Measurements from ENCODE around the gene ASB10.
A peak's percentile ranks its signal among the peaks of the same experiment; 100 is the strongest.

ASB10 gene

GRCh38 chr7:151133986-151134742 is 52.9 kb downstream of the ASB10 start:
- H3K4me1 ChIP-seq, result peaks cover 0 to 21% (median 8%) of the 10 kb centered on the region in 10 experiments; a peak in 12 of 20 replicates
- H3K4me2 ChIP-seq, result no peak overlapping the region
- peaks cover 10 to 99% (median 34%) of the 10 kb centered on the region in 11 experiments; a peak in 19 of 22 replicates for H4K20me1 ChIP-seq
- H3K9ac ChIP-seq, result no peak overlapping the region
- TF ChIP-seq Cebpa-rat (IDR thresholded peaks at IDR 0.05), result no peak
- H3K27me3 ChIP-seq, result no peaks in the 10 kb centered on the region
- H3K36me3 ChIP-seq, result peaks cover 21 to 99% (median 72%) of the 10 kb centered on the region in 11 experiments; a peak in 19 of 22 replicates
- H3K4me3 ChIP-seq, result no peak overlapping the region
- no peak overlapping the region for H3K27ac ChIP-seq
- no peaks in the 10 kb centered on the region for H3K9me3 ChIP-seq (replicated peaks in 1 of 11)

- Histone ChIP-seq H3K4me3 (no peak overlapping the region), H3K27me3 (no peaks in the 10 kb centered on the region), H3K4me2 (no peak overlapping the region), H4K20me1 (peaks cover 10 to 99% (median 32%) of the 10 kb centered on the region in 11 experiments; a peak in 19 of 22 replicates), H3K36me3 (peaks cover 27 to 99% (median 80%) of the 10 kb centered on the region in 11 experiments; a peak in 20 of 22 replicates), H3K9ac (no peak overlapping the region), H3K4me1 (peaks cover 0 to 21% (median 8%) of the 10 kb centered on the region in 10 experiments; a peak in 12 of 20 replicates), H3K27ac (no peak overlapping the region), H3K9me3 (replicated peaks in 1 of 11) (no peaks in the 10 kb centered on the region)
- no peak for TF ChIP-seq Cebpa-rat (IDR thresholded peaks at IDR 0.05)
Observed at GRCh38 chr7:151133266-151133985, 53.6 kb downstream of the ASB10 start.

GRCh38 chr7:151132461-151133205 is 54.4 kb downstream of the ASB10 start:
- 0 out of 22 replicates have a peak overlapping the region, but pooled peaks of 1 of the 11 experiments have one; percentile 9 for H3K9ac ChIP-seq
- TF ChIP-seq Cebpa-rat (IDR thresholded peaks at IDR 0.05), result no peak
- peaks cover 28 to 99% (median 86%) of the 10 kb centered on the region in 11 experiments; a peak in 20 of 22 replicates for H3K36me3 ChIP-seq
- H4K20me1 ChIP-seq, result peaks cover 10 to 99% (median 40%) of the 10 kb centered on the region in 11 experiments; a peak in 19 of 22 replicates
- H3K27me3 ChIP-seq, result no peaks in the 10 kb centered on the region
- H3K9me3 ChIP-seq (replicated peaks in 1 of 11), result no peaks in the 10 kb centered on the region
- H3K4me3 ChIP-seq, result no peak overlapping the region
- no peak overlapping the region for H3K27ac ChIP-seq
- no peak overlapping the region for H3K4me2 ChIP-seq
- peaks cover 0 to 21% (median 8%) of the 10 kb centered on the region in 10 experiments; a peak in 12 of 20 replicates for H3K4me1 ChIP-seq

GRCh38 chr7:151131592-151132293 is 55.3 kb downstream of the ASB10 start:
- Histone ChIP-seq H3K4me3 (no peak overlapping the region), H3K27ac (no peak overlapping the region), H3K27me3 (no peaks in the 10 kb centered on the region), H4K20me1 (peaks cover 10 to 99% (median 48%) of the 10 kb centered on the region in 11 experiments; a peak in 20 of 22 replicates), H3K9me3 (replicated peaks in 1 of 11) (no peaks in the 10 kb centered on the region), H3K36me3 (peaks cover 28 to 99% (median 81%) of the 10 kb centered on the region in 11 experiments; a peak in 20 of 22 replicates), H3K9ac (peak overlapping the region in 1 of 11 experiments; percentile 24; a peak in 2 of 22 replicates), H3K4me2 (peak overlapping the region in 3 of 11 experiments; percentile 11 to 25 (median 21); a peak in 2 of 22 replicates), H3K4me1 (peaks cover 0 to 27% (median 9%) of the 10 kb centered on the region in 10 experiments; a peak in 12 of 20 replicates)
- TF ChIP-seq Cebpa-rat (IDR thresholded peaks at IDR 0.05), result no peak

- Histone ChIP-seq H3K4me3 (no peak overlapping the region), H3K36me3 (peaks cover 28 to 97% (median 76%) of the 10 kb centered on the region in 11 experiments; a peak in 20 of 22 replicates), H3K4me1 (peaks cover 0 to 27% (median 9%) of the 10 kb centered on the region in 10 experiments; a peak in 12 of 20 replicates), H3K4me2 (0 out of 22 replicates have a peak overlapping the region, but pooled peaks of 3 of the 11 experiments have one; percentile 11 to 25 (median 21)), H4K20me1 (peaks cover 10 to 98% (median 50%) of the 10 kb centered on the region in 11 experiments; a peak in 20 of 22 replicates), H3K9me3 (replicated peaks in 1 of 11) (no peaks in the 10 kb centered on the region), H3K27ac (no peak overlapping the region), H3K9ac (peak overlapping the region in 1 of 11 experiments; percentile 24; a peak in 2 of 22 replicates), H3K27me3 (no peaks in the 10 kb centered on the region)
- TF ChIP-seq Cebpa-rat (IDR thresholded peaks at IDR 0.05), result no peak
Observed at GRCh38 chr7:151131224-151131591, 55.8 kb downstream of the ASB10 start.

GRCh38 chr7:151130741-151131157 is 56.3 kb downstream of the ASB10 start:
- H3K36me3 ChIP-seq, result peaks cover 28 to 97% (median 76%) of the 10 kb centered on the region in 11 experiments; a peak in 20 of 22 replicates
- H3K9me3 ChIP-seq (replicated peaks in 1 of 11), result no peaks in the 10 kb centered on the region
- no peak overlapping the region for H3K4me3 ChIP-seq
- no peaks in the 10 kb centered on the region for H3K27me3 ChIP-seq
- no peak overlapping the region for H3K9ac ChIP-seq
- no peak overlapping the region for H3K27ac ChIP-seq
- peak overlapping the region in 3 of 11 experiments; percentile 28 to 34 (median 33); a peak in 1 of 22 replicates for H3K4me2 ChIP-seq
- no peak for TF ChIP-seq Cebpa-rat (IDR thresholded peaks at IDR 0.05)
- peaks cover 10 to 98% (median 54%) of the 10 kb centered on the region in 11 experiments; a peak in 20 of 22 replicates for H4K20me1 ChIP-seq
- peaks cover 0 to 27% (median 9%) of the 10 kb centered on the region in 10 experiments; a peak in 12 of 20 replicates for H3K4me1 ChIP-seq

- H3K9ac ChIP-seq, result 0 out of 22 replicates have a peak overlapping the region, but pooled peaks of 1 of the 11 experiments have one; percentile 13
- peaks cover 0 to 29% (median 10%) of the 10 kb centered on the region in 10 experiments; a peak in 12 of 20 replicates for H3K4me1 ChIP-seq
- H3K27ac ChIP-seq, result no peak overlapping the region
- H3K4me3 ChIP-seq, result no peak overlapping the region
- H4K20me1 ChIP-seq, result peaks cover 10 to 98% (median 55%) of the 10 kb centered on the region in 11 experiments; a peak in 20 of 22 replicates
- TF ChIP-seq Cebpa-rat (IDR thresholded peaks at IDR 0.05), result no peak
- peaks cover 23 to 97% (median 76%) of the 10 kb centered on the region in 11 experiments; a peak in 19 of 22 replicates for H3K36me3 ChIP-seq
- no peaks in the 10 kb centered on the region for H3K9me3 ChIP-seq (replicated peaks in 1 of 11)
- H3K27me3 ChIP-seq, result no peaks in the 10 kb centered on the region
- H3K4me2 ChIP-seq, result peak overlapping the region in 6 of 11 experiments; percentile 13 to 42 (median 34); a peak in 10 of 22 replicates
Observed at GRCh38 chr7:151129960-151130591, 57.0 kb downstream of the ASB10 start.

Measured in BLaER1 treated with 17β-estradiol and CSF1 and Interleukin-3, amounts not matched to agents 10 nM and 100 nM (cell line).